ENCODE results near the gene ERCC2. TPM values are rescaled to one million over a fixed set of nuclear protein-coding genes. Genes with fewer than 3 reads are reported as not detected.

Gene ERCC2
- total and polyA plus RNA-seq, 2 experiments from 2014 or later: 33.3 to 81.1 TPM

GRCh38 chr19:45368737-45369340, 1.5 kb downstream of the ERCC2 start:
- Mint-ChIP-seq H3K4me1 (peaks cover 15% of the 10 kb centered on the region), H3K36me3 (ENCODE audit: low read depth) (peaks cover 21% of the 10 kb centered on the region), H3K27me3 (ENCODE audit: insufficient read depth, low read depth, poor library complexity) (peaks cover 18% of the 10 kb centered on the region), H3K27ac (no peak overlapping the region), H3K9me3 (no peaks in the 10 kb centered on the region), H3K4me3 (peak overlapping the region; percentile 69)
- TF ChIP-seq EZH2 (IDR thresholded peaks at IDR 0.05; ENCODE audit: low read depth, unreplicated experiment): no peak
- TF ChIP-seq CTCF (conservative IDR thresholded peaks at IDR 0.05; ENCODE audit: low read depth in 2 of 2): peak; percentile 29 to 57
- Histone ChIP-seq H2AFZ (no peak overlapping the region), H3K27me3 (ENCODE audit: insufficient read depth) (no peaks in the 10 kb centered on the region), H4K20me1 (replicated peaks; ENCODE audit: insufficient read depth) (peaks cover 14% of the 10 kb centered on the region; the same call in 1 of the 2 replicates), H3K4me1 (ENCODE audit: insufficient read depth) (peaks cover 10% of the 10 kb centered on the region; the same call in 1 of the 2 replicates), H3K4me2 (peak overlapping the region; percentile 92), H3K36me3 (ENCODE audit: insufficient read depth) (peaks cover 17% of the 10 kb centered on the region), H3K4me3 (peak overlapping the region; percentile 89), H3K79me2 (replicated peaks; ENCODE audit: insufficient read depth) (peaks cover 25% of the 10 kb centered on the region), H3F3A (replicated peaks; ENCODE audit: low read depth) (peaks cover 6% of the 10 kb centered on the region), H3K9me2 (ENCODE audit: insufficient read depth) (no peaks in the 10 kb centered on the region), H3K27ac (ENCODE audit: low read depth) (no peak overlapping the region)
- ATAC-seq (no peak), DNase-seq (ENCODE audit: low spot score) (peak; percentile 40)

- Histone ChIP-seq H3K4me2 (no peak overlapping the region; the same call in 1 of the 2 replicates), H3K4me1 (ENCODE audit: insufficient read depth) (peaks cover 10% of the 10 kb centered on the region; the same call in 1 of the 2 replicates), H2AFZ (no peak overlapping the region), H3K9me2 (ENCODE audit: insufficient read depth) (no peaks in the 10 kb centered on the region), H3K79me2 (replicated peaks; ENCODE audit: insufficient read depth) (peaks cover 25% of the 10 kb centered on the region), H4K20me1 (replicated peaks; ENCODE audit: insufficient read depth) (peaks cover 14% of the 10 kb centered on the region; the same call in 1 of the 2 replicates), H3K4me3 (no peak overlapping the region), H3K27ac (ENCODE audit: low read depth) (no peak overlapping the region), H3K27me3 (ENCODE audit: insufficient read depth) (no peaks in the 10 kb centered on the region), H3K36me3 (ENCODE audit: insufficient read depth) (peaks cover 17% of the 10 kb centered on the region), H3F3A (replicated peaks; ENCODE audit: low read depth) (peaks cover 6% of the 10 kb centered on the region)
- TF ChIP-seq EZH2 (IDR thresholded peaks at IDR 0.05; ENCODE audit: low read depth, unreplicated experiment) (no peak), EZH2phosphoT487 (IDR thresholded peaks at IDR 0.05; ENCODE audit: unreplicated experiment) (no peak), CREB1 (CRISPR knock-in tag; IDR thresholded peaks at IDR 0.05; ENCODE audit: low read depth) (no peak), REST (IDR thresholded peaks at IDR 0.05; ENCODE audit: unreplicated experiment) (no peak), ZNF331 (CRISPR knock-in tag; IDR thresholded peaks at IDR 0.05; ENCODE audit: low read depth) (no peak), ZNF114 (CRISPR knock-in tag; IDR thresholded peaks at IDR 0.05) (no peak), NANOG (IDR thresholded peaks at IDR 0.05; ENCODE audit: borderline replicate concordance) (no peak), POLR2AphosphoS5 (IDR thresholded peaks at IDR 0.05; ENCODE audit: low read depth) (no peak), ZNF462 (CRISPR knock-in tag; IDR thresholded peaks at IDR 0.05) (no peak)
- no peak overlapping the region for H3K27ac Mint-ChIP-seq
- H3K27me3 Mint-ChIP-seq (ENCODE audit: insufficient read depth, low read depth, poor library complexity): peaks cover 18% of the 10 kb centered on the region
- no peak for DNase-seq (ENCODE audit: low spot score)
- peaks cover 24% of the 10 kb centered on the region for H3K36me3 Mint-ChIP-seq (ENCODE audit: low read depth)
- no peak for ATAC-seq
- H3K4me3 Mint-ChIP-seq: peak overlapping the region; percentile 17; the same call in 1 of the 3 replicates
- peaks cover 15% of the 10 kb centered on the region for H3K4me1 Mint-ChIP-seq
- H3K9me3 Mint-ChIP-seq: no peaks in the 10 kb centered on the region
Measured at GRCh38 chr19:45368127-45368526, 2.2 kb downstream of the ERCC2 start.

Data from GM23338 (cell line).